ENCODE measurements around the gene VSTM5. TPM values are rescaled to one million over a fixed set of nuclear protein-coding genes. Genes with fewer than 3 reads are reported as not detected.

VSTM5 gene
- total RNA-seq, 1 donor: 0.36 TPM

DNA sequence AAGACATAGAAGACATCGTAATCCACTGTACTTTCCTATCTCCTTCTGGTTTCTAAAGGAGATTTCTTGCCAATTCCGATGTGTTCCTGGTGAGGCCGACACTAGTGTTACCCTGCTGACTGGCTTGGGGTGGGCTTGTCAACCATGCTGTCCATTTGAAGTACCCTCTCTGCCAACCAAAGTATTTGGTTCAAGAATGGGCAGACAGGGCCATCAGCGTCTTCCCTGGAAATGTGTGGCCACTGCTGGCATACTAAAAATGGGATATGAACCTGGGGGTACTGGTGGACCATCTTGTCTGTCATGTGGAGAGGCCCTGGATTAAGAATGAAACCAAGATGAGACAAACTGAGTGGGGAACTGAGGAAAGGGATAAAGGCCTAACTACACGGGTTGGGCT, 1.8 kb upstream of the VSTM5 start:
- no peaks in the 10 kb centered on the region for H3K79me2 ChIP-seq (ENCODE audit: insufficient read depth, low read length)
- H3K9me3 ChIP-seq (ENCODE audit: low read depth, low read length): no peaks in the 10 kb centered on the region
- TF ChIP-seq, protein P1, sequence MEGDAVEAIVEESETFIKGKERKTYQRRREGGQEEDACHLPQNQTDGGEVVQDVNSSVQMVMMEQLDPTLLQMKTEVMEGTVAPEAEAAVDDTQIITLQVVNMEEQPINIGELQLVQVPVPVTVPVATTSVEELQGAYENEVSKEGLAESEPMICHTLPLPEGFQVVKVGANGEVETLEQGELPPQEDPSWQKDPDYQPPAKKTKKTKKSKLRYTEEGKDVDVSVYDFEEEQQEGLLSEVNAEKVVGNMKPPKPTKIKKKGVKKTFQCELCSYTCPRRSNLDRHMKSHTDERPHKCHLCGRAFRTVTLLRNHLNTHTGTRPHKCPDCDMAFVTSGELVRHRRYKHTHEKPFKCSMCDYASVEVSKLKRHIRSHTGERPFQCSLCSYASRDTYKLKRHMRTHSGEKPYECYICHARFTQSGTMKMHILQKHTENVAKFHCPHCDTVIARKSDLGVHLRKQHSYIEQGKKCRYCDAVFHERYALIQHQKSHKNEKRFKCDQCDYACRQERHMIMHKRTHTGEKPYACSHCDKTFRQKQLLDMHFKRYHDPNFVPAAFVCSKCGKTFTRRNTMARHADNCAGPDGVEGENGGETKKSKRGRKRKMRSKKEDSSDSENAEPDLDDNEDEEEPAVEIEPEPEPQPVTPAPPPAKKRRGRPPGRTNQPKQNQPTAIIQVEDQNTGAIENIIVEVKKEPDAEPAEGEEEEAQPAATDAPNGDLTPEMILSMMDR (IDR thresholded peaks at IDR 0.05; ENCODE audit: extremely low read depth, low read depth, low read length): no peak
- no peaks in the 10 kb centered on the region for H3K27me3 ChIP-seq (ENCODE audit: insufficient read depth, low read length)
- no peak for DNase-seq (ENCODE audit: insufficient read length, low spot score, missing footprints)
- no peak overlapping the region for H3K4me2 ChIP-seq (ENCODE audit: insufficient read depth, low read length)
- H4K20me1 ChIP-seq (ENCODE audit: insufficient read depth, low read length): no peaks in the 10 kb centered on the region
- no peaks in the 10 kb centered on the region for H3K36me3 ChIP-seq (ENCODE audit: insufficient read depth, low read length)
- H3K4me1 ChIP-seq (ENCODE audit: insufficient read depth, low read length): no peaks in the 10 kb centered on the region
- H3K4me3 ChIP-seq (ENCODE audit: insufficient read depth, low read length): no peak overlapping the region
- H2AFZ ChIP-seq (ENCODE audit: low read length): no peak overlapping the region
- no peak overlapping the region for H3K27ac ChIP-seq (ENCODE audit: low read depth, low read length)

DNA sequence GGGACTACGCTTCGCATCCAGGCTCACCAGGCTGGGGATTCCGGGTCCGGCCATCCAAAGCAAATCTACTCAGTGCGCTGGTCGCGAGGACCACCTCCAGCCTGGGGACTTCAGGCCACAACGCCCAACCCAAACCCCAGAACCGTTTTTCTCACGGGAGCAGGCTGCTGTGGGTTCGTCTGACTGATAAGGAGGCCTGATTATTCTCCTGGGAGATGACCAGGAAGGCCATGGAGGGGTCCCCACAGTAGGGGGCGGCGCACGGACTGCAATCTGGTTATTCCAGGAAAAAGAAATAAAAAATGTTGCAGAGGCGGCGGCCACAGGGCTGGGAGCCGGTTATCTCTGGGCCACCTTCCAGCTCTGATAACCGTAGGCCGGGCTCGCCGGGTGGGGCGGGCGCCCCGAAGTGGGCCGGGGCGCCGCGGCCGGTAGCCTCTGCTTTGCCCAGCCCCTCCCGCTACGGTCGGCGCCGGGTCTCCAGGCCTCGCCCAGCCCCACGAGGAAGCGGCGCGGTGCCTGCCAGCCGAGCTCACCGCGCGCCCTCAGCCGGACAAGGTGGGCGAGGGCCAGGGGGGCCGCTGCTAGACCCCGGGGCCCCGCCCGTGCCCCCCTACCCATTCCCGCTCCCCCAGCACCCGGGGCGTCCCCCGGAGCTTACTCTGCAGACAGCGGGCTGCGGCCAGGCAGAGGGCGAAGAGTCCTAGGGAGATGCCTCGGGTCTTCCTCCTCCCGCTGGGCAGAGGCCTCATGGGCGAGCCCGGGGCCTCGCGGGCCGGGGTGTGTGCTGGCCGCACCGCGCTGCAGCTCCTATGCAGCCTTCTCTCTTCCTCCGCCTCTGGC, 446 bp downstream of the VSTM5 start:
- peak; percentile 91 for DNase-seq (ENCODE audit: insufficient read length, low spot score, missing footprints)
- Histone ChIP-seq H3K79me2 (ENCODE audit: insufficient read depth, low read length) (no peaks in the 10 kb centered on the region), H3K4me1 (ENCODE audit: insufficient read depth, low read length) (peaks cover 7% of the 10 kb centered on the region), H2AFZ (ENCODE audit: low read length) (peak overlapping the region; percentile 51), H3K36me3 (ENCODE audit: insufficient read depth, low read length) (no peaks in the 10 kb centered on the region), H4K20me1 (ENCODE audit: insufficient read depth, low read length) (no peaks in the 10 kb centered on the region), H3K4me2 (ENCODE audit: insufficient read depth, low read length) (peak overlapping the region; percentile 76), H3K9me3 (ENCODE audit: low read depth, low read length) (no peaks in the 10 kb centered on the region), H3K27me3 (ENCODE audit: insufficient read depth, low read length) (no peaks in the 10 kb centered on the region), H3K27ac (ENCODE audit: low read depth, low read length) (no peak overlapping the region), H3K4me3 (ENCODE audit: insufficient read depth, low read length) (peak overlapping the region; percentile 70)
- TF ChIP-seq, protein P1 (IDR thresholded peaks at IDR 0.05; ENCODE audit: extremely low read depth, low read depth, low read length): no peak

DNA sequence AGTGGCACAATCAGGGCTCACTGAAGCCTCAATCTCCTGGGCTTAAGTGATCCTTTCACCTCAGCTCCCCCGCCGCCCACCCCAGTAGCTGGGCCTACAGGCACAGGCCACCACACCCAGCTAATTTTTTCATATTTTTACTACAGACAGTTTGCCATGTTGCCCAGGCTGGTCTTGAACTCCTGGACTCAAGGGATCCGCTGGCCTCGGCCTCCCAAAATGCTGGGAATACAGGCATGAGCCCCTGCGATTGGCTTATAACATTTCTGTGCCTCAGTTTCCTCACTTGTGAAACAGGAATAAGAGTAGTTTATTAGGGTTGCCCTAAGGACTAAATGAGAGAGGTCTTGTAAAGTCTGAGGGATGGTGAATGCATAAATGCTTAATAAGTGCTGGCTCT, 1.2 kb downstream of the VSTM5 start:
- H2AFZ ChIP-seq (ENCODE audit: low read length): peak overlapping the region; percentile 51
- no peak overlapping the region for H3K4me3 ChIP-seq (ENCODE audit: insufficient read depth, low read length)
- no peaks in the 10 kb centered on the region for H3K9me3 ChIP-seq (ENCODE audit: low read depth, low read length)
- peaks cover 2% of the 10 kb centered on the region for H3K27me3 ChIP-seq (ENCODE audit: insufficient read depth, low read length)
- DNase-seq (ENCODE audit: insufficient read length, low spot score, missing footprints): no peak
- H3K4me1 ChIP-seq (ENCODE audit: insufficient read depth, low read length): peaks cover 7% of the 10 kb centered on the region
- no peaks in the 10 kb centered on the region for H3K36me3 ChIP-seq (ENCODE audit: insufficient read depth, low read length)
- no peaks in the 10 kb centered on the region for H4K20me1 ChIP-seq (ENCODE audit: insufficient read depth, low read length)
- no peaks in the 10 kb centered on the region for H3K79me2 ChIP-seq (ENCODE audit: insufficient read depth, low read length)
- no peak overlapping the region for H3K4me2 ChIP-seq (ENCODE audit: insufficient read depth, low read length)
- H3K27ac ChIP-seq (ENCODE audit: low read depth, low read length): no peak overlapping the region
- TF ChIP-seq, protein P1 (IDR thresholded peaks at IDR 0.05; ENCODE audit: extremely low read depth, low read depth, low read length): no peak

DNA sequence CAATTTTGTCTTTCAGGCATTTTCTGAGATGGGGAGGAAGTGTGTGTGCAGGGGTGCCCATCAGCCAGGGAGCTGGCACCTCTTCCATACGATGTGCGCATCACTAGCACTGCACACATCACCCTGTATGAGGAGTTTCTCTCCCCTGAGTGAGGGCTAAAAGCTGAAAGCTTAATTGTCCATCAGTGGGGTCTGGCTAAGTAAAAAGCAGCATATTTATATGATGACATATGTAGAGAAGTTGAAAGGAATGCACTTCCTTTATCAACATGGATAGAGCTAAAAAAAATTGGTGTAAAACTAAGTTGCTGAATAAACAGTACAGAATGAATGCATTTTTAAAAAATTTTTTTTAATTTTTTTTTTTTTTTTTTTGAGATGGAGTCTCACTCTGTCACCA, 4.0 kb downstream of the VSTM5 start:
- TF ChIP-seq, protein P1 (IDR thresholded peaks at IDR 0.05; ENCODE audit: extremely low read depth, low read depth, low read length): no peak
- Histone ChIP-seq H3K9me3 (ENCODE audit: low read depth, low read length) (no peaks in the 10 kb centered on the region), H3K79me2 (ENCODE audit: insufficient read depth, low read length) (no peaks in the 10 kb centered on the region), H3K27me3 (ENCODE audit: insufficient read depth, low read length) (peaks cover 2% of the 10 kb centered on the region), H4K20me1 (ENCODE audit: insufficient read depth, low read length) (no peaks in the 10 kb centered on the region), H3K36me3 (ENCODE audit: insufficient read depth, low read length) (no peaks in the 10 kb centered on the region), H3K27ac (ENCODE audit: low read depth, low read length) (no peak overlapping the region), H3K4me3 (ENCODE audit: insufficient read depth, low read length) (no peak overlapping the region), H2AFZ (ENCODE audit: low read length) (no peak overlapping the region), H3K4me1 (ENCODE audit: insufficient read depth, low read length) (peaks cover 11% of the 10 kb centered on the region), H3K4me2 (ENCODE audit: insufficient read depth, low read length) (no peak overlapping the region)
- DNase-seq (ENCODE audit: insufficient read length, low spot score, missing footprints): no peak
